GM21367 (cell line): ENCODE data around the gene CEACAM1.
A peak's percentile ranks its signal among the peaks of the same experiment; 100 is the strongest.
"Not testable (repeated sequence)": the region's sequence is repeated elsewhere in the genome, so short reads cannot be mapped to it uniquely, and the experiment has no call there.

Source experiments
- ATAC-seq: cut with Tn5 transposase; IDR thresholded peaks from one replicate; pipeline ENCODE4 v1.9.1; 2021; ENCODE audit not compliant: unreplicated experiment

The CEACAM1 gene

GRCh38 chr19:42477933-42478332, 50.3 kb downstream of the CEACAM1 start:
- no peak for ATAC-seq

DNA sequence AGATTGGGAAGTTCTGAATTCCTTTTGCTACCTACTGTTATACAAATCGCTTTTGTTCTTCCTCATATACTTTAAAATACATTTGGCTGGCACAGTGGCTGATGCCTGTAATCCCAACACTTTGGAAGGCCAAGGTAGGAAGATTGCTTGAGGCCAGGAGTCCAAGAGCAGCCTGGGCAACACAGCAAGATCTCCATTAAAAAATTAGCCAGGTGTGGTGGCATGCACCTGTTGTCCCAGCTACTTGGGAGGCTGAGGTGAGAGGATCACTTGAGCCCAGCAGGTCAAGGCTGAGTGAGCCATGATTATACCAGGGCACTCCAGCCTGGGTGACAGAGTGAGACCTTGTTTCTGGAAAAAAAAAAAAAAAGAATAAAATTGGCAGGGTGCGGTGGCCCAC, 51.2 kb downstream of the CEACAM1 start:
- ATAC-seq: no peak

GRCh38 chr19:42475366-42475765, 52.9 kb downstream of the CEACAM1 start:
- no peak for ATAC-seq

DNA sequence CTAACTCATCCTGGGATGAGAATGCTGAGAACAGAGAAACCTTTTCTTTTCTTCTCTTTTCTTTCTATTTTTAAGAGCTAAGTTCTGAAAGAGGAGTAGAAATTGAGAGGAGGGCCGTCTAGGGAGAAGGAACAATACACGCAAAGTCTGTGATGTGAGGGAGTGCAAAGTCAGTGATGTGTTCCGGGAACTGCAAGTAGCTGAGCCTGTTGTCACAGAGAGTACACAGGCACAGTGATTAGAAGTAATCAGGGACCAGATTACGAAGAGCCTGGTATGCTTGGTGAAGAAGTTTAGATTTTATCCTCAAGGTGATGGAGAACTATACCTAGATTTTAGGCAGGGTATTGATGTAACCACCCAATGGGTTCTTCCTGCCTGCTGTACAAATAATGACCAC, 53.5 kb downstream of the CEACAM1 start:
- no peak for ATAC-seq

DNA sequence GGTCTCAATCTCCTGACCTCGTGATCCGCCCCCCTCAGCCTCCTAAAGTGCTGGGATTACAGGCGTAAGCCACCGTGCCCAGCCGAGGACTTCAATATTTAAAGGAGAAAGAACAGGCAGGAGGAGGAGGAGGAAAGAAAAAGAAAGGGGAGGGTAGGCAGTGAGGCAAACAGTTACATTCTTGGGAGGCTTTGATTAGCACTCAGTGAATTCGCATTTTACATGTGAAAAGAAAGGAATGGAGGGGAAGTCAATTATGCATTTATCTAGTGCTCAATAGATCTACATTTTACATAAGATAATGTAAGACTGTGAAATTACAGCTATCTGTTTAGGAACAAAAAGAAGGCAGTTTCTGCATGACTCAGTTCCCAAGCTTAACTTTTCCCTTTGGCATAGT, 54.6 kb downstream of the CEACAM1 start:
- no peak for ATAC-seq

- no peak for ATAC-seq
Observed at GRCh38 chr19:42472402-42473147, 55.7 kb downstream of the CEACAM1 start.

DNA sequence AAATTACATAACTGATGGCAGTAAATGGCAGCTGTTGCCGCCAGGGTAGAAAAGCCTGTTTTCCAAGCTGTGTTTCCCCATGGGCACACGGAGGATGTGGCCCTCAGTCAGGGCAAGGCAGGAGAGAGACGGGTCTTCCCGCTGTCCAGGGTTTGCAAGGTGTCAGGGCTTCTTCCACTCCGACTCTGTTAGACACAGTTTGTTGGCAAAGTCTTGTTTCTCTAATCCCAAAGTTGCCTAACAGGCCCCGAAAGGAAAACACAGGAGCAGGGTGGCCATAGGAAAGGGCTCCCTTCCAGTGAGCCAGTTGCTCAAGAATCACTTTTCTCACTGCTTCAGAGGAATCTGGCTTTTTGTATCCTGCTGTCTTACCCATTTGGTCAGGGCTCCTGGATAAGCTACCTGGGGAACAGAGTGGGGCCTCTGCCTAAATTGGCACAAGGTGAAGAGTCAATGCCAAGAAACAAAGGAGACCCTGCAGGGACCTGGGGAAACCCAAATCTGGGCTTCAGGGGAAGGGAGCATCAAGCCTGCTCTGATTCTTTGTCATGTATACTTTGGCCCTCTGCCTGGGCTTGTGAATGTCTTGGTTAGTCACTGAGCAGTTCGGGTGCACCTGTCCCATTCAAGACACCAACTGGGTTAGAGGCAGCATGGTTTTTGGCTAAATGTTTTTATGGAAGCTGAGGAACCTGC, 56.6 kb downstream of the CEACAM1 start:
- ATAC-seq: no peak

GRCh38 chr19:42469311-42470235, 58.7 kb downstream of the CEACAM1 start:
- no peak for ATAC-seq

- no peak for ATAC-seq
Observed at GRCh38 chr19:42468273-42468796, 59.9 kb downstream of the CEACAM1 start.

DNA sequence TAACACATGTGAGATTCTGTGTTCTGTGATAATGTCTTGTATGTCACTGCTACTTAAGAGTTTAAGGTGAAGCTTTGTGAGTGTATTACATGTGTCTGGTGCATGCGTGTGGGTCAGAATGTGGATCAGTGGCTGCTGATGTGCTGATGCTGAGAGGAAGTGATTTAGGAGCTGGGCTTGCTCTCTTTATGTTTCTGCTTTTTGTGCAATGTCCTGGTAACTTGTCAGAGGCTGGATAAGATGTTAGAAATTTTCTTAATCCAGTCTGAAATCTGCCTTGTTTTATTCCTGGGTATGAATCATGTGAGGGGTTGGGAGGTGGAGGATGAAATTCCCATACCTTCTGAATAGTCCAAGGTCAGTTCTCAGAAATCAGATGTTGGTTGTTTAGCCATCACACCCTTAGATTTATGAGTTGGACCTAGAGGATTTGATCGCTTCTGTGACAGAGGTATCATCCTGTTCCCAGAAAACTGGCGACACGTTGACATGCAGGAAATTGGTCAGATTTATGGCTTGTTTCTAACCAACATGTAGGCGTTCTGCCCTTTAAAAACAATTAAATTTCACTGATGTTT, 61.0 kb downstream of the CEACAM1 start:
- ATAC-seq: no peak

- no peak for ATAC-seq
Observed at GRCh38 chr19:42466521-42467182, 61.6 kb downstream of the CEACAM1 start.

GRCh38 chr19:42465827-42466280, 62.4 kb downstream of the CEACAM1 start:
- peak; percentile 57 for ATAC-seq

DNA sequence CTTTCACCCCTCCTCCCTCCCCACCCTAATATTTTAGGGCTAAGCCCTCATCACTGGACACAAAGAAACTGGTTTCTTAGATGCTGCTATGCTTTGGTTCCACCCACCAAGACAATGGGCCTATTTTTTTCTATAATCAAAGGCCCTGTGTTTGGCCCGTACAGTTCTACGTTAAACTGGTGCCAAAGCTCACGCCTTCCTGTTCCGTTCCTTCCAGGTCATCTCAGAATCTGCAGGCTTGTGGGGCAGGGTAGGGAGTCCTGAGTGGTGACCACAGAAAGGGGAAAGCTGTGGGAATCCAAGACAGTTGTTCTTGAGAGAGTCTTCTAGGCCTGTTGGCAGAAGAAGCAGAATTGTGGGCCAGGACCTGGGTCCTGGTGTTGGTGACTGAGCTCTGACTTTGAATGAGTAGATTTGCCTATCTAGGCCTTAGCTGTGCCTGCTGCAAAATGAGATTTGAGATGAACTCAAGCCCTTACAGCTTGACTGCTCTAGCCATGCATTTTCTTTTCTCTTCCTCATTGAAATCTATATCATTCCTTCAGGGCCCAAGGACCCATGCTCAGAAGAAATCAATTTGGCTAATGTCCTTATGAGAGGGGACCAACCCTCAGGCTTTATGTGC, 66.5 kb downstream of the CEACAM1 start:
- ATAC-seq: no peak

- not testable (repeated sequence) for ATAC-seq
Observed at GRCh38 chr19:42461231-42461630, 67.0 kb downstream of the CEACAM1 start.

DNA sequence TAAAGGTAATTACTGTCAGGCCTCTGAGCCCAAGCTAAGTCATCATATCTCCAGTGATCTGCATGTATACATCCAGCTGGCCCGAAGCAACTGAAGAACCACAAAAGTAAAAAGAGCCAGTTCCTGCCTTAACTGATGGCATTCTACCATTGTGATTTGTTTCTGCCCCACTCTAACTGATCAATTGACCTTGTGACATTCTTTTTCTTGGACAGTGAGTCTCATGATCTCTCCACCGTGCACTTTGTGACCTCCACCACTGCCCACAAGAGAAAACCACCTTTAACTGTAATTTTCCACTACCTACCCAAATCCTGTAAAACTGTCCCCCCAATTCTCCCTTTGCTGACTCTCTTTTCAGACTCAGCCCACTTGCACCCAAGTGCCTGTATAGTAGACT, 68.4 kb downstream of the CEACAM1 start:
- no peak for ATAC-seq
